HG03457 (cell line): ENCODE data around the gene FBXO7.
"Not testable (repeated sequence)": the region's sequence is repeated elsewhere in the genome, so short reads cannot be mapped to it uniquely, and the experiment has no call there.

Source experiments
- ATAC-seq: cut with Tn5 transposase; IDR thresholded peaks from one replicate; pipeline ENCODE4 v1.9.1; 2021; ENCODE audit warnings: moderate number of reproducible peaks; ENCODE audit not compliant: unreplicated experiment

The FBXO7 gene

GRCh38 chr22:32474635-32475467 lies at the start of gene FBXO7:
TSS of gene FBXO7 (plus strand) at chr22:32474811. CDS start at chr22:32475003, 192 bp downstream.
- peak; percentile 64 for ATAC-seq

- ATAC-seq = no peak
Observed at GRCh38 chr22:32426881-32427280, 47.7 kb upstream of the FBXO7 start.

- no peak for ATAC-seq
Observed at GRCh38 chr22:32430352-32430751, 44.3 kb upstream of the FBXO7 start.

DNA sequence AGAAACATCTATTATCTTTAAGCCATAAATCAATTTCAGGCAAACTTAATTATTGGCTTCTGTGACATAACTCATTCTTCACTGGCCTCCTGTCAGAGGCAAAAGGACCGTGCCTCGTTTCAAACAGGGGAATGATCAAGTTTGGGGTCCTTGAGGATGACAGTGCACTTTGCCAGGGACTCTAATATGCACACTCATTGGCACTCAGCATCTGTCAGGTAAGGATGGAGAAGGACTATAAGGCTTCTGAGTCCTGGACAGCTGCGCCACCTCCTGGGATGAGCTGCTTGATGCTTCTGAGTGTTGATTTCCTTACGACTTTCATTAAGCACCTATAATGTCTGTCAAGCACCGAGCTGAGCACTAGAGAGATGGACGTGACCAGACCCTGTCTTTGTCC lies 30.5 kb upstream of the FBXO7 start:
- no peak for ATAC-seq

GRCh38 chr22:32446321-32446720 lies 28.3 kb upstream of the FBXO7 start:
- ATAC-seq = no peak

DNA sequence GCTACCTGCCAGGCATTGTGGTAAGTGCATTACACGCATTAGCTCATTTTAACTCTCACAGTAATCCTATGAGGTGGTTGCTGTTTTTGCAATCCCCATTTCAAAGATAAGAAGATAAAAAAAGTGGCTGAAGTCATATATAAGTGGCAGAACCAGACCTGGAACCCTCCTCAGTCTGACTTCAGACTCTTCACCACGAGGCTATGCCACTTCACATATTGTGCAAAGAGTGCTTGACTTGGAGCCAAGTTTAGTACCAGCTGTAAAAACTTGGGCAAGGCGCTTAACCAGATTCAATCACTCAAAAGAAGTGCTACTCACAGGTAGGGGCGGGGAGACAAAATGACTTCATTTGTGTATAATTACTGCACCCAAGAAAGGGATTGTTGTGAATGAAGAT lies 25.6 kb upstream of the FBXO7 start:
- no peak for ATAC-seq

DNA sequence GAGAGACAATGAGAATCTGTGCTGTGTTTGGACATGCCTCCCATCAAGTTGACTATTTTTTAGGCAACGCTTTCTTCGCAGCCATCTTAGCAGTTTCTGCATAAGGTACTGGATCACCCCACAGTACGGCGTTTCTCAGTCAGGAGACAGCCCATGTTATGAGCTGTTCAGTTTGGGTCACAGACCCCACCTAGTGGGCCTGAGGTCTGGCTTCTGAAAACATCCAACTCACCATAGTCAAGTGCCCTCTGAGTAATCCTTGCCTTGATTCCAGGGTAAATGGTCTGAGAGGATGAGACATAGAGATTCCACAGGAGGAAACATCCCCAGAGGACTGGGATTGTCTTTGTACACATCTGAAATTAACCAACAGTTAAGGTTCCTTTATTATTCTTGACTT lies 17.6 kb upstream of the FBXO7 start:
- ATAC-seq = no peak

GRCh38 chr22:32462452-32462851 lies 12.2 kb upstream of the FBXO7 start:
- ATAC-seq = no peak

DNA sequence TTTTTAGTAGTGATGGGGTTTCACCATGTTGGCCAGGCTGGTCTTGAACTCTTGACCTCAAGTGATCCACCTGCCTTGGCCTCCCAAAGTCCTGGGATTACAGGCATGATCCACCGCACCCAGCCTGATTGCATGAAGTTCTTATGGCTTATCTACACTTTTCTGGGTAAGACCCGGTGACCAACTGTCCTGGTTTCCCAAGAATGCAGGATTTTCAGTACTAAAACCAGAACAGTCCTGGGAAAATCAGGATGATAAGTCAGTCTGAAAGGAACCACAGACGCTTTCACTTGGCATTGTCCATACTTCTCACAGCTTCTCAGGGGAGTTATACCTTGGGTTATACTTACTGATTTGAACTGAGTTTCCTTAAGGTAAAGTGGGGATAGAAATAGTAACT lies 8.9 kb upstream of the FBXO7 start:
- ATAC-seq = no peak

DNA sequence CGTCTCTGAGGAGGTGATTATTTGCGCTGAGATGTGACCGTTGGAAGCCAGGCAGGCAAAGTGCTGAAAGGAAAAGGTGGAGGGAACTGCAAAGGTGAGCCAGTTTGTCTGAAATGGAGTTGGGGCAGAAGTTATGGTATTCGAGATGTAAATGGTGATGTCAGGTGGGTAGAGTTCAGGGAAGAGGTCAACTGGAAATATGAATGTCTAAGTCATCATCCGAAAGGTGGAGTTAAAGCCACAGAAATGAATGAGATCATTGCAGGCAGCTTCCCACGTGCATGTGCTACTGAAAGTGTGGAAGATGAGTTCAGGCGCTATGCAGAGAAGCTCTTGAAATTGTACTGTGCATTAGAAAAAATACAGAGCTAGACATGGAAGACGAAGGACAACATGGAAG lies 8.1 kb upstream of the FBXO7 start:
- no peak for ATAC-seq

DNA sequence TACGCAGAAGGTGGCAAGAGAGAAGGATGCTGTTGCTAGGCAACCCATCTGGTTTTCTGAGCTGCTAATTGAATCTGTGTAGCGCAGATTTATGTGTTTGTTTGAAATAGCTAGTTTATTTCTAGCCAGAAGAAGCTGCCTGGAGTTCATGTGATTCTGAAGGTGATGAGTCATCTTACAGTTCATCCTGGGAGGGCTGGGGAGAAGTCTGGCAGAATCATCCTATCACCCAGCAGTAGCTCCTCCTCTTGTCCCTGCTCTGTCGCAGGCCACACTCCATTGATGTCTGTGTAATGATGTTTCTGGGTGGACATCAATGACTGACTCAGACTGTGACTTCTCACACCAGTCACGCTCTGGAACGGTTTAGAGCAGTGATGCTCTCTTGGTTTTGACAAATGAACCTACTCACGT lies 4.8 kb upstream of the FBXO7 start:
- ATAC-seq = no peak

DNA sequence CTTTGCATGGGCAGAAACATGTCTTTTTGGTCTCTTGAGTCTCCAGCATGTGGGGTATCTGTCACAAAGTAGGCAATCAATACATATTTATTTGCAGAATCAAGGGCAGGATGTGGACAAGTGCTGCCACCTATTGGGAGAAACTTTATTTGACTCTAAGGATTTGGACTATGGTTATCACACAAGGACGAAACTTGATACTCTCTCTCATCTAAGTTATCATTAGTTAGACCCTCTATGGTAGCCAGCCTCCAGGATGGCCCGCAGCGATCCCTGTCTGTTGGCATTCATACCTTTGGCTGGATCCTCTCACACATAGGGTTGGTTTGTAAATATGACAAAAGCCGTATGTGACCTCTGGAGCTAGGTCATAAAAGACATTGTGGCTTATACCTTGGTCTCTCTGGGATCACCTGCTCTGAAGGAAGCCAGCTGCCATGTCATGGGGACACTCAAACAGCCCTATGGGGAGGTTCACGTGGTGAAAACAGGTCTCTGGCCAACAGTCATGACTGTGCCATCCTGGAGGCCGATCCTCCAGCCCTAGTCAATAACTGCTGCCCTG lies 1.1 kb upstream of the FBXO7 start:
- ATAC-seq = no peak

- no peak for ATAC-seq
Observed at GRCh38 chr22:32475468-32476010, 928 bp downstream of the FBXO7 start.

GRCh38 chr22:32476281-32477195 lies 1.9 kb downstream of the FBXO7 start:
- ATAC-seq = no peak

DNA sequence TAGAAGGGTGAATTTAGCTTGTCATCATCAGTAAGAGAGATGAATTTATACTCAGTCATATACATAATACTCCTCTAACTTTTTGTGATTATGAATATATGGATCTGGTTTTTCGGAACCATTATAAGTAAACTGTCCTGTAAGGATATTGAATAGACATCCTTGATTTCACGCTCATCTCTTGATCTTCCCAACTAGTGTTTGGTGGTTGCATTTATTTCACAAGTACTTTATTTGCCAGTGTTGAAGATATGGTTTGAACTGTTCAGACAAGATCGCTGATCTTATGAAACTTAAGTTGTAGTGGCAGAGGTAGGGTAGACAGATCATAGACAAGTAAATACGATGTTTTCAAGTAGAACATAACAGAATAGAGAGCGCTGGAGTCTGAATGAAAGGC lies 3.0 kb downstream of the FBXO7 start:
- no peak for ATAC-seq

- ATAC-seq = not testable (repeated sequence)
Observed at GRCh38 chr22:32478552-32478951, 3.9 kb downstream of the FBXO7 start.

- ATAC-seq = no peak
Observed at GRCh38 chr22:32478994-32479393, 4.4 kb downstream of the FBXO7 start.

GRCh38 chr22:32480238-32480637 lies 5.6 kb downstream of the FBXO7 start:
- no peak for ATAC-seq

DNA sequence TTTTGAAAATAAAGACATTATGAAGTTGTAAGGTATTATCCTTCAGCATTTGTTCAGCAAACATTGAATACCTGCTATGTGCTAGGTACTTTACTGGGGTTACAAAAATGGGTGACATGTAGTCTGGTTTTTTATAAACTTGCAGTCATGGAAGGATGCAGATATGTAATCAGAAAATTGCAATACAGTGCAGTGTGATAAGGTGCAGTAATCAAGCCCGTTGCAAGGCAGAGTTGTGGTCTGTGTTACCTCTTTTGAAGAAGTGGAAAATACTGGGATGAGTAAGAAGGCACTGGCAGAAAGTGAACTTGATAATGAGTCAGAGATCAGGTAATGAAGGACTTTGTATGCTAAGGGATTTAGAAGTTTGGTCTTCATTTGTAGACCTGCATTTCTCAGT lies 8.1 kb downstream of the FBXO7 start:
- ATAC-seq = peak; percentile 59

GRCh38 chr22:32486656-32487390 lies 12.2 kb downstream of the FBXO7 start:
- ATAC-seq = no peak

DNA sequence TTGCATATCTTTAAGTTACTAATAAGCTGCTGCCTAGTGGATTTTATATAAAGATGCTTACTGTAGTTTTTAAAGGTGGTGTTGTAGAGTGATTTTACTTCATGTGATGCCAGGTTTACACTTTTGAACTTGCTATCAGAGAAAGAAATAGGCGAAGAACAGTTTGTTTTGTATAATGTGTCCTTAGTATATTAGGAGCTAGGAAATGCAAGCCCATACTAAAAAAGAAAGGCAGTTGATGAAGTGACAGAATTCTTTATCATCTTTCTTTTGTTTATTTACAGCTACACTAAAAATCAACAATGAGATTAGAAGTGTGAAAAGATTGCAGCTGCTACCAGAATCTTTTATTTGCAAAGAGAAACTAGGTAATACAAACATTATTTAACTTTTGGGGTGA lies 12.8 kb downstream of the FBXO7 start:
- ATAC-seq = no peak
